H1 (cell line): ENCODE measurements around the gene PLXNA3. TPM values are rescaled to one million over a fixed set of nuclear protein-coding genes. Genes with fewer than 3 reads are reported as not detected.

ENCODE experiments used
- CTCF ChIA-PET: fragments of 300-600 bp; sonication (Branson Sonifier 250); formaldehyde crosslinking; loops from one replicate; lab custom pipeline; 2021; ENCODE audit not compliant: partially characterized antibody; lab: Charles Lee
- POLR2A ChIA-PET: fragments of 300-600 bp; sonication (Branson Sonifier 250); formaldehyde crosslinking; loops from one replicate; lab custom pipeline; 2021; ENCODE audit warnings: inconsistent platforms; ENCODE audit not compliant: partially characterized antibody; lab: Charles Lee
- DNase-seq, 2 experiments: peaks; one replicate each; pipeline versions ENCODE4 v3.0.0 to v3.0.0-alpha.2; 2010 to 2022; ENCODE audit warnings: low spot score in 2 of 2, low read depth in 1 of 2, mixed read lengths in 1 of 2
- FAIRE-seq: peaks from 2 replicates; lab custom pipeline; 2011; peaks lifted over from hg19 to GRCh38; lab: Jason Lieb, UNC
- H2AFZ ChIP-seq: 2 replicates; pipeline ENCODE4 v1.8.1; 2012; ENCODE audit warnings: low read length, inconsistent platforms
- H2AK5ac ChIP-seq: 2 replicates; pipeline ENCODE4 v1.6.1; 2013; ENCODE audit warnings: low read depth, low read length
- H2BK120ac ChIP-seq: replicated peaks from 2 replicates; pipeline ENCODE3; 2013; ENCODE audit warnings: low read depth, low read length, inconsistent platforms
- H2BK12ac ChIP-seq: 2 replicates; pipeline ENCODE4 v1.6.1; 2013; ENCODE audit warnings: low read depth, low read length
- H2BK15ac ChIP-seq: 2 replicates; pipeline ENCODE4 v1.6.1; 2013; ENCODE audit warnings: low read length
- H2BK20ac ChIP-seq: 2 replicates; pipeline ENCODE4 v1.6.1; 2013; ENCODE audit warnings: low read length
- H2BK5ac ChIP-seq: 2 replicates; pipeline ENCODE4 v1.6.1; 2013; ENCODE audit warnings: low read depth, low read length
- H3K14ac ChIP-seq: 2 replicates; pipeline ENCODE4 v1.6.1; 2013; ENCODE audit warnings: inconsistent platforms; ENCODE audit not compliant: insufficient read length
- H3K18ac ChIP-seq: 2 replicates; pipeline ENCODE4 v1.6.1; 2013; ENCODE audit warnings: low read length; ENCODE audit errors: extremely low read depth
- H3K23ac ChIP-seq: 2 replicates; pipeline ENCODE4 v1.6.1; 2013; ENCODE audit warnings: inconsistent platforms; ENCODE audit not compliant: insufficient read length
- H3K23me2 ChIP-seq: 2 replicates; pipeline ENCODE4 v1.6.1; 2013; ENCODE audit warnings: low read depth, low read length
- H3K27ac ChIP-seq: 2 replicates; pipeline ENCODE4 v1.6.1; 2011; ENCODE audit warnings: low read depth, low read length, inconsistent platforms
- H3K27me3 ChIP-seq, 4 experiments: replicated peaks in 1 of 4; 1 replicate in 1 of 4; 2 replicates in 3 of 4; pipeline versions ENCODE4 v1.6.1 to v1.8.1; 2011 to 2013; ENCODE audit warnings: low read length in 3 of 4, mild to moderate bottlenecking in 3 of 4, inconsistent platforms in 2 of 4, mixed read lengths in 2 of 4, moderate library complexity in 1 of 4; ENCODE audit not compliant: control insufficient read depth in 3 of 4, insufficient read depth in 3 of 4; ENCODE audit errors: extremely low read depth in 1 of 4
- H3K36me3 ChIP-seq, 4 experiments: 2 replicates each; pipeline versions ENCODE4 v1.6.1 to v1.8.1; 2011 to 2013; ENCODE audit warnings: mild to moderate bottlenecking in 4 of 4, low read length in 3 of 4, moderate library complexity in 2 of 4, control low read depth in 1 of 4, inconsistent platforms in 1 of 4; ENCODE audit not compliant: insufficient read depth in 4 of 4, control insufficient read depth in 2 of 4
- H3K4ac ChIP-seq: replicated peaks from 2 replicates; pipeline ENCODE3; 2013; ENCODE audit warnings: low read length, low read depth, mixed read lengths, inconsistent platforms; ENCODE audit not compliant: insufficient read length
- H3K4me1 ChIP-seq, 4 experiments: replicated peaks in 1 of 4; 1 replicate in 1 of 4; 2 replicates in 3 of 4; pipeline versions ENCODE4 v1.6.1 to v1.8.1; 2011 to 2013; ENCODE audit warnings: low read length in 3 of 4, inconsistent platforms in 2 of 4, mixed read lengths in 1 of 4; ENCODE audit not compliant: insufficient read depth in 4 of 4, control insufficient read depth in 3 of 4
- H3K4me2 ChIP-seq, 2 experiments: 2 replicates each; pipeline versions ENCODE4 v1.6.1 to v1.8.1; 2011 to 2013; ENCODE audit warnings: low read depth in 2 of 2, low read length in 2 of 2, control low read depth in 1 of 2, inconsistent platforms in 1 of 2, mild to moderate bottlenecking in 1 of 2; ENCODE audit not compliant: insufficient read depth in 1 of 2
- H3K4me3 ChIP-seq, 4 experiments: fragments of 200-600, 300-600 bp in 1 of 4; sonication (generic), shearing (Covaris generic), sonication (Bioruptor Twin) in 1 of 4; 2 replicates each; pipeline versions ENCODE4 v1.5.1 to v1.8.1; 2011 to 2016; ENCODE audit warnings: low read length in 4 of 4, low read depth in 3 of 4, control low read depth in 2 of 4, inconsistent platforms in 2 of 4, mild to moderate bottlenecking in 2 of 4, mixed read lengths in 1 of 4, moderate library complexity in 1 of 4; ENCODE audit not compliant: insufficient read depth in 2 of 4; ENCODE audit errors: extremely low read depth in 1 of 4
- H3K56ac ChIP-seq: replicated peaks from 2 replicates; pipeline ENCODE3; 2013; ENCODE audit warnings: low read depth, mild to moderate bottlenecking, mixed read lengths, low read length, inconsistent platforms; ENCODE audit not compliant: insufficient read length
- H3K79me1 ChIP-seq: 2 replicates; pipeline ENCODE4 v1.6.1; 2013; ENCODE audit warnings: low read depth, low read length, control low read depth
- H3K79me2 ChIP-seq, 2 experiments: 2 replicates each; pipeline versions ENCODE4 v1.6.1 to v1.8.1; 2012 to 2013; ENCODE audit warnings: low read length in 2 of 2, mild to moderate bottlenecking in 2 of 2, inconsistent platforms in 1 of 2; ENCODE audit not compliant: insufficient read depth in 2 of 2, control insufficient read depth in 1 of 2
- H3K9ac ChIP-seq, 4 experiments: replicated peaks in 1 of 4; 1 replicate in 1 of 4; 2 replicates in 3 of 4; pipeline versions ENCODE4 v1.6.1 to v1.8.1; 2011 to 2013; ENCODE audit warnings: low read depth in 3 of 4, low read length in 3 of 4, control low read depth in 2 of 4, mild to moderate bottlenecking in 2 of 4, moderate library complexity in 2 of 4, inconsistent platforms in 1 of 4; ENCODE audit errors: extremely low read depth in 1 of 4
- H3K9me3 ChIP-seq, 2 experiments: 2 replicates each; pipeline versions ENCODE4 v1.6.1 to v1.8.1; 2012 to 2013; ENCODE audit warnings: mild to moderate bottlenecking in 2 of 2, moderate library complexity in 2 of 2, control low read depth in 1 of 2, inconsistent platforms in 1 of 2, low read depth in 1 of 2, low read length in 1 of 2, mixed read lengths in 1 of 2; ENCODE audit not compliant: insufficient read depth in 2 of 2
- H4K20me1 ChIP-seq, 2 experiments: replicated peaks in 1 of 2; 2 replicates each; pipeline versions ENCODE3 to v1.8.1; 2011 to 2013; ENCODE audit warnings: inconsistent platforms in 2 of 2, low read length in 2 of 2, mild to moderate bottlenecking in 1 of 2; ENCODE audit not compliant: insufficient read depth in 2 of 2, control insufficient read depth in 1 of 2
- H4K5ac ChIP-seq: 2 replicates; pipeline ENCODE4 v1.6.1; 2013; ENCODE audit warnings: low read length, low read depth, mixed read lengths, inconsistent platforms; ENCODE audit not compliant: insufficient read length
- H4K8ac ChIP-seq: 2 replicates; pipeline ENCODE4 v1.8.0; 2013; ENCODE audit warnings: mild to moderate bottlenecking, moderate library complexity, low read length, inconsistent platforms; ENCODE audit not compliant: insufficient read depth; ENCODE audit errors: extremely low read depth
- H4K91ac ChIP-seq: replicated peaks from 2 replicates; pipeline ENCODE3; 2013; ENCODE audit warnings: low read length, mixed read lengths, inconsistent platforms; ENCODE audit not compliant: insufficient read length
- CEBPB ChIP-seq: IDR thresholded peaks from 2 replicates; pipeline ENCODE4 v1.6.1; 2012; ENCODE audit warnings: low read depth, low read length
- FOSL1 ChIP-seq: IDR thresholded peaks from 2 replicates; pipeline ENCODE4 v1.6.1; 2011; ENCODE audit warnings: mild to moderate bottlenecking, low read depth, low read length, moderate library complexity; ENCODE audit not compliant: insufficient read depth
- HDAC2 ChIP-seq, 2 experiments: fragments of 300-600 bp in 1 of 2; sonication (generic) in 1 of 2; IDR thresholded peaks; 2 replicates each; pipeline ENCODE4 v1.6.1; 2011 to 2012; ENCODE audit warnings: low read depth in 2 of 2, low read length in 2 of 2, mild to moderate bottlenecking in 2 of 2, moderate library complexity in 2 of 2, borderline replicate concordance in 1 of 2, inconsistent platforms in 1 of 2
- MAFK ChIP-seq: IDR thresholded peaks from 2 replicates; pipeline ENCODE4 v1.6.1; 2012; ENCODE audit warnings: low read depth, mild to moderate bottlenecking, improper control_type of control experiment, low read length
- NRF1 ChIP-seq: IDR thresholded peaks from 2 replicates; pipeline ENCODE4 v1.6.1; 2011; ENCODE audit warnings: mild to moderate bottlenecking, low read depth, low read length, improper control_type of control experiment
- SAP30 ChIP-seq: fragments of 300-600 bp; sonication (generic); IDR thresholded peaks from 2 replicates; pipeline ENCODE4 v1.7.1; 2012; ENCODE audit warnings: low read length, moderate library complexity, mild to moderate bottlenecking, inconsistent platforms; ENCODE audit not compliant: insufficient read depth, insufficient replicate concordance
- SIX5 ChIP-seq: IDR thresholded peaks from 2 replicates; pipeline ENCODE4 v1.6.1; 2011; ENCODE audit warnings: mild to moderate bottlenecking, low read depth, low read length
- TAF1 ChIP-seq: IDR thresholded peaks from 2 replicates; pipeline ENCODE4 v1.6.1; 2011; ENCODE audit warnings: mild to moderate bottlenecking, low read depth, low read length
- TBP ChIP-seq: IDR thresholded peaks from 2 replicates; pipeline ENCODE4 v1.6.1; 2011; ENCODE audit warnings: low read depth, low read length, improper control_type of control experiment
- YY1 ChIP-seq: IDR thresholded peaks from 2 replicates; pipeline ENCODE4 v1.6.1; 2011; ENCODE audit warnings: low read depth, mild to moderate bottlenecking, low read length
- WGBS, 2 experiments: shearing (Covaris generic) in 1 of 2; methylation state at CpG; one replicate each; pipeline versions ENCODE4 v1.1.6 to v1.1.7; 2013 to 2015; ENCODE audit warnings: low lambda C conversion rate in 2 of 2, mixed read lengths in 2 of 2, inconsistent platforms in 1 of 2, low coverage in 1 of 2, missing lambda C conversion rate in 1 of 2; ENCODE audit not compliant: insufficient replicate concordance in 2 of 2, insufficient coverage in 1 of 2, insufficient read length in 1 of 2; ENCODE audit errors: extremely low coverage in 1 of 2, missing lambda C conversion rate in 1 of 2; 5-methylcytosine and 5-hydroxymethylcytosine counted together
- polyA plus RNA-seq, 7 experiments: library from polyadenylated mRNA; depleted of rRNA in 3 of 7; stranded (reverse) in 5 of 7; unstranded in 2 of 7; fragments of >200 nt in 5 of 7; fragments of 200-250 nt in 2 of 7; gene quantifications; 1 replicate in 5 of 7; 2 replicates in 1 of 7; 4 replicates in 1 of 7; pipeline versions ENCODE4 v1.2.1 to v1.2.3, GENCODE V29; 2011 to 2013; ENCODE audit warnings: missing spikeins in 2 of 7, mixed read lengths in 2 of 7
- total RNA-seq: library from RNA; stranded (reverse); fragmentation: NEBNext Ultra II Directional; extraction: Animal tissue kit (Norgen Biotek cat#: 25700); gene quantifications from 2 replicates; pipeline ENCODE4 v1.2.1, GENCODE V29; 2021
- TF ChIP-seq, protein P1 (sequence below), 3 experiments: IDR thresholded peaks; 1 replicate in 2 of 3; 2 replicates in 1 of 3; pipeline versions ENCODE4 v1.5.1 to v1.6.1; 2011; ENCODE audit warnings: low read length in 3 of 3, mild to moderate bottlenecking in 3 of 3, inconsistent platforms in 2 of 3, low read depth in 1 of 3, moderate library complexity in 1 of 3; ENCODE audit not compliant: insufficient read depth in 1 of 3; ENCODE audit errors: control extremely low read depth in 1 of 3
- TF ChIP-seq, protein P2 (sequence below): IDR thresholded peaks from 2 replicates; pipeline ENCODE4 v1.6.1; 2012; ENCODE audit warnings: inconsistent platforms

The PLXNA3 gene
- total and polyA plus RNA-seq, 2 of the 8 experiments (the other 6 are each of a cell fraction or from before 2014, with no cell fraction given): 10.7 to 18.2 TPM

DNA sequence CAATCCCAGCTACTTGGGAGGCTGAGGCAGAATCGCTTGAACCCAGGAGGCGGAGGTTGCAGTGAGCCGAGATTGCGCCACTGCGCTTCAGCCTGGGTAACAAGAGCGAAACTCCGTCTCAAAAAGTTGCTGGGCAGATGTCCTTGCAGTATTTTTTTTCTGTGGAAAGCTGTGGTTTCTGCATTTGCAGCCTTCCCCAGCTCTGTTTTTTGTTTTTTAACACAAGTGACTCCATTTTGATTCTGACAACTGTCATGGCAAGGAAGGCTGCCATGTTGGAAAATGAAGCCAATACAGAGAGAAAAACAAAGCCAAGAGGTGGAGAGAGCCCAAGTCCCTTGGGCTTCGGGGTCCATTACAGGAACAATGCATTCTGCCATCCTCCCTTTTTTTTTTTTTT is 44.0 kb downstream of the PLXNA3 start:
- no peaks in the 10 kb centered on the region for H3K79me1 ChIP-seq
- no peak overlapping the region for H2AK5ac ChIP-seq
- no peak overlapping the region for H3K9ac ChIP-seq
- CTCF ChIA-PET: interaction anchor here (0.7 kb wide), 1 partner anchor 17 kb away, joined by 3 read pairs; no protein-coding TSS in a partner anchor
- no peak overlapping the region for H3K4me2 ChIP-seq
- no peak overlapping the region for H4K91ac ChIP-seq
- POLR2A ChIA-PET: no interaction called here
- no peaks in the 10 kb centered on the region for H4K20me1 ChIP-seq
- WGBS, 2 experiments: no CpG with 5 or more reads among the region's 8 CpGs
- no peaks in the 10 kb centered on the region for H3K23me2 ChIP-seq
- no peaks in the 10 kb centered on the region for H3K79me2 ChIP-seq
- H2BK12ac ChIP-seq: no peak overlapping the region
- no peaks in the 10 kb centered on the region; a peak in 1 of 8 replicates for H3K36me3 ChIP-seq
- H3K27ac ChIP-seq: no peak overlapping the region
- no peak overlapping the region for H3K23ac ChIP-seq
- H2BK20ac ChIP-seq: no peak overlapping the region
- no peak overlapping the region for H3K14ac ChIP-seq
- DNase-seq (no peak), FAIRE-seq (no peak)
- H2BK120ac ChIP-seq: no peak overlapping the region
- no peaks in the 10 kb centered on the region for H3K4me1 ChIP-seq
- H3K4ac ChIP-seq: no peak overlapping the region
- H2BK15ac ChIP-seq: no peak overlapping the region
- no peak overlapping the region for H3K56ac ChIP-seq
- no peak overlapping the region for H3K18ac ChIP-seq
- H2BK5ac ChIP-seq: no peak overlapping the region
- H3K9me3 ChIP-seq: no peaks in the 10 kb centered on the region
- no peaks in the 10 kb centered on the region for H3K27me3 ChIP-seq
- H4K5ac ChIP-seq: no peak overlapping the region
- H2AFZ ChIP-seq: no peak overlapping the region
- H3K4me3 ChIP-seq: no peak overlapping the region
- no peak overlapping the region for H4K8ac ChIP-seq
- no peak for TF ChIP-seq YY1
- no peak for TF ChIP-seq HDAC2 (IDR thresholded peaks at IDR 0.05; ENCODE audit: borderline replicate concordance in 1 of 2, low read depth in 2 of 2, low read length in 2 of 2)
- TF ChIP-seq FOSL1: no peak
- no peak for TF ChIP-seq NRF1
- TF ChIP-seq SIX5: no peak
- no peak for TF ChIP-seq MAFK
- no peak for TF ChIP-seq CEBPB
- TF ChIP-seq, protein P1, sequence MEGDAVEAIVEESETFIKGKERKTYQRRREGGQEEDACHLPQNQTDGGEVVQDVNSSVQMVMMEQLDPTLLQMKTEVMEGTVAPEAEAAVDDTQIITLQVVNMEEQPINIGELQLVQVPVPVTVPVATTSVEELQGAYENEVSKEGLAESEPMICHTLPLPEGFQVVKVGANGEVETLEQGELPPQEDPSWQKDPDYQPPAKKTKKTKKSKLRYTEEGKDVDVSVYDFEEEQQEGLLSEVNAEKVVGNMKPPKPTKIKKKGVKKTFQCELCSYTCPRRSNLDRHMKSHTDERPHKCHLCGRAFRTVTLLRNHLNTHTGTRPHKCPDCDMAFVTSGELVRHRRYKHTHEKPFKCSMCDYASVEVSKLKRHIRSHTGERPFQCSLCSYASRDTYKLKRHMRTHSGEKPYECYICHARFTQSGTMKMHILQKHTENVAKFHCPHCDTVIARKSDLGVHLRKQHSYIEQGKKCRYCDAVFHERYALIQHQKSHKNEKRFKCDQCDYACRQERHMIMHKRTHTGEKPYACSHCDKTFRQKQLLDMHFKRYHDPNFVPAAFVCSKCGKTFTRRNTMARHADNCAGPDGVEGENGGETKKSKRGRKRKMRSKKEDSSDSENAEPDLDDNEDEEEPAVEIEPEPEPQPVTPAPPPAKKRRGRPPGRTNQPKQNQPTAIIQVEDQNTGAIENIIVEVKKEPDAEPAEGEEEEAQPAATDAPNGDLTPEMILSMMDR (IDR thresholded peaks at IDR 0.05; ENCODE audit: control extremely low read depth in 1 of 3, insufficient read depth in 1 of 3, low read depth in 1 of 3, low read length in 3 of 3): no peak
- TF ChIP-seq TBP: no peak
- no peak for TF ChIP-seq TAF1
- TF ChIP-seq, protein P2, sequence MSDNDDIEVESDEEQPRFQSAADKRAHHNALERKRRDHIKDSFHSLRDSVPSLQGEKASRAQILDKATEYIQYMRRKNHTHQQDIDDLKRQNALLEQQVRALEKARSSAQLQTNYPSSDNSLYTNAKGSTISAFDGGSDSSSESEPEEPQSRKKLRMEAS: no peak
- no peak for TF ChIP-seq SAP30
